Vagina (tissue), 2 donors: ENCODE results near the gene CENPN.

Source experiments
- CTCF ChIP-seq, 3 experiments: fragments of 450-650 bp in 2 of 3; fragments of 200-600 bp in 1 of 3; sonication (generic) in 1 of 3; IDR thresholded peaks; one replicate each; pipeline ENCODE4 v1.5.1; 2017 to 2019; ENCODE audit warnings: antibody characterized with exemption in 3 of 3, mild to moderate bottlenecking in 2 of 3, moderate library complexity in 2 of 3
- POLR2A ChIP-seq, 2 donors: fragments of 450-650 bp; IDR thresholded peaks; one replicate each; pipeline ENCODE4 v1.6.1; 2017; ENCODE audit warnings: antibody characterized with exemption in 2 of 2, mild to moderate bottlenecking in 2 of 2, moderate library complexity in 2 of 2
- POLR2AphosphoS5 ChIP-seq, 2 donors: sonication (generic); formaldehyde crosslinking; IDR thresholded peaks; one replicate each; pipeline ENCODE4 v1.9.0; 2017; ENCODE audit warnings: antibody characterized with exemption in 2 of 2, mild to moderate bottlenecking in 2 of 2, low read depth in 1 of 2; ENCODE audit not compliant: insufficient read depth in 1 of 2

GRCh38 chr16:81061307-81061640, 54.3 kb downstream of the CENPN start:
- TF ChIP-seq CTCF (IDR thresholded peaks at IDR 0.05) = no peak
- no peak for TF ChIP-seq POLR2A (IDR thresholded peaks at IDR 0.05)
- no peak for TF ChIP-seq POLR2AphosphoS5 (IDR thresholded peaks at IDR 0.05; ENCODE audit: insufficient read depth in 1 of 2, low read depth in 1 of 2)
